ENCODE measurements around the gene NSD2.
A peak's percentile ranks its signal among the peaks of the same experiment; 100 is the strongest.
"Not testable (repeated sequence)": the region's sequence is repeated elsewhere in the genome, so short reads cannot be mapped to it uniquely, and the experiment has no call there.

Gene NSD2

GRCh38 chr4:1899149-1900086, 28.2 kb downstream of the NSD2 start:
- peak; percentile 77 to 82 for DNase-seq

GRCh38 chr4:1900087-1900433, 28.9 kb downstream of the NSD2 start:
- no peak for DNase-seq

DNA sequence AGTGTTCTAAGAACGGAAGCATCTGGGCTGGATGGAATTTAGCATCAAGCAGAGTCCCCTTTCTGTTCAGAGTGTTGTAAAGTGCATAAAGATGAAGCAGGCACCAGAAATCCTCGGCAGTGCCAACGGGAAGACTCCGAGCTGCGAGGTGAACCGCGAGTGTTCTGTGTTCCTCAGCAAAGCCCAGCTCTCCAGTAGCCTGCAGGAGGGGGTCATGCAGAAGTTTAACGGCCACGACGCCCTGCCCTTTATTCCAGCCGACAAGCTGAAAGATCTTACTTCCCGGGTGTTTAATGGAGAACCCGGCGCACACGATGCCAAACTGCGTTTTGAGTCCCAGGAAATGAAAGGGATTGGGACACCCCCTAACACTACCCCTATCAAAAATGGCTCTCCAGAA, 29.4 kb downstream of the NSD2 start:
- no peak for DNase-seq

- no peak for DNase-seq
Measured at GRCh38 chr4:1901127-1901526, 29.9 kb downstream of the NSD2 start.

GRCh38 chr4:1902243-1902642, 31.1 kb downstream of the NSD2 start:
- DNase-seq = no peak

- no peak for DNase-seq
Measured at GRCh38 chr4:1903035-1903434, 31.8 kb downstream of the NSD2 start.

DNA sequence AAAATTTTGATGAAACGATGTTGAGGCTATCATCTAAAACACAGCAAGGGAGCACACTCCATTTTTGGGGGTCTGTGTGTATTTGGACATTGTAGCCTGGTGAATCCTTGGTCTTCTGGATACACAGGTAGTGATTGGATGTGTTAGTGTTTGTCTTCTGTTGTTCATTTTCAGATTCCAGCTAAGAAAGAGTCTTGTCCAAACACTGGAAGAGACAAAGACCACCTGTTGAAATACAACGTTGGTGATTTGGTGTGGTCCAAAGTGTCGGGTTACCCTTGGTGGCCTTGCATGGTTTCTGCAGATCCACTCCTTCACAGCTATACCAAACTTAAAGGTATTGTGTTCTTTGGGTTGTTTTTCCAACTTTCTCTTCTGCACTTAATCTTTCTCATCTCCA, 32.8 kb downstream of the NSD2 start:
- DNase-seq = no peak

- DNase-seq = no peak
Measured at GRCh38 chr4:1907848-1908525, 36.8 kb downstream of the NSD2 start.

GRCh38 chr4:1909696-1910095, 38.5 kb downstream of the NSD2 start:
- DNase-seq = not testable (repeated sequence)

DNA sequence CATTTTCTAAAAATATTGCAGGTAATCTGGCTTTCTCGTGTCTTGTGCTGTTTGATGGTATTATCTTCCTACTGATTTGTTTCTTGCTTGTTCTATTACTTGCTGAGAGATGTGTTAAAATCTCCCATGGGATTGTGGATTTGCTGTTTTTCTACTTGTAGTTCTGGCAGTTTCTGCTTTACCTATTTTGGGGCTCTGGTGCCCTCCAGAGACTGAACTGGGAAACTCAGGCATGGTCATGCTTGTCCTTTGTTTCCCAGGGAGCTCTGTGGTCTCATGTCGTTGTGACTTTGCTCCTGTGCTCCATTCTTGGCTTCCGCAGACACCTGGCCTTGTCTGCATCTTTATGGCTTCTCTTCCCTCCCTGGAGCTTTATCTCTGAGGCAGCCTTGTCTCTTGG, 39.5 kb downstream of the NSD2 start:
- DNase-seq = peak in 1 of 2 donors; percentile 24

DNA sequence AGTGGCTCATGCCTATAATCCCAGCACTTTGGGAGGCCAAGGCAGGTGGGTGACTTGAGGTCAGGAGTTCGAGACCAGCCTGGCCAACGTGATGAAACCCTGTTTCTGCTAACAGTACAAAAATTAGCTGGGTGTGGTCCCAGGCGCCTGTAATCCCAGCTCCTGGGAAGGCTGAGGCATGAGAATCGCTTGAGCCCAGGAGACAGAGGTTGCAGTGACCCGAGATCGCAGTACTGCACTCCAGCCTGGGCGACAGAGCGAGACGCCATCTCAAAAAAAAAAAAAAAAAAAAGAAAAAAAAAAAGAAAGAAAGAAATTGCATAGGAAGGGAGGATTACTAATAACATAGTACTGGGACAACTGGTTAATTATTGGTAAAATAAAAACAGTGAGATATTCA, 40.1 kb downstream of the NSD2 start:
- DNase-seq = not testable (repeated sequence)

GRCh38 chr4:1922821-1923220, 51.6 kb downstream of the NSD2 start:
- no peak for DNase-seq

GRCh38 chr4:1927675-1928074, 56.5 kb downstream of the NSD2 start:
- no peak for DNase-seq

- DNase-seq = peak; percentile 8 to 36
Measured at GRCh38 chr4:1928356-1929239, 57.4 kb downstream of the NSD2 start.

DNA sequence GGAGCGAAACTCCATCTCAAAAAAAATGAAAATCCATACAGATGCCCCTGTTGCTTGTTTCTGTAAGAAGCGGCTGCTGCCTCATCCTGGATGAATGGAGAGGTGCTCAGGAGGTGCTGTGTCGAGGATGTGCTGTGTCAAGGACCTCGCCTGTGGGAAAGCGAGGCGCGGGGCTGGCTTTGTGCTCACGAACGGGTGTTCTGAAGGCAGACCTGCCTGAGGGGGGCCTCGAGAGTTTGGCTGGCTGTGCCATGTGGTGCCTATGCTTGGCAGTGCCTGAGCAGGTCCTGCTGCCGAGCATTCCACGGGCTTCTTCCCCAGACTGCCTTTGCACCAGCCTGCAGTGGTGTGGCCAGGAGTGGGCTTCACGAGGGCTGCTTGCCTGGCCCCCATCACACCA, 61.5 kb downstream of the NSD2 start:
- no peak for DNase-seq

DNA sequence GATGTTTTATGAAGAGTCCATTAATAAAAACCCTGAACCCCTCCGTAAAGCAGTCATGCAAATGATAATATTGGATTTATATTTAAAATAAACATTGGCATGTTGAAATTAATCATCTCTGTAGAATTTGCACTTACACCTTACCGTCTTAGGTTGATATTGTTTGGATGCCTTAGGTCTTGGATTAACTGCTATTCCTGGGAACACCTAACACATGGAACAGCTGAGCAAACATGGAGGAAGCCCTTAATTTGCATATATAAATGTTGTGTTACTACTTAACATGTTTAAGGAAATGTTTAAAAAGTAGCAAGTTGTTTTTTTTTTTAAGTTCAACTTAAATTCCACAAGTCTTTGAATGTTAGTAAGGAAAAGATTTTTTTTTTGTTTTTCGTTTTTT, 62.5 kb downstream of the NSD2 start:
- no peak for DNase-seq

DNA sequence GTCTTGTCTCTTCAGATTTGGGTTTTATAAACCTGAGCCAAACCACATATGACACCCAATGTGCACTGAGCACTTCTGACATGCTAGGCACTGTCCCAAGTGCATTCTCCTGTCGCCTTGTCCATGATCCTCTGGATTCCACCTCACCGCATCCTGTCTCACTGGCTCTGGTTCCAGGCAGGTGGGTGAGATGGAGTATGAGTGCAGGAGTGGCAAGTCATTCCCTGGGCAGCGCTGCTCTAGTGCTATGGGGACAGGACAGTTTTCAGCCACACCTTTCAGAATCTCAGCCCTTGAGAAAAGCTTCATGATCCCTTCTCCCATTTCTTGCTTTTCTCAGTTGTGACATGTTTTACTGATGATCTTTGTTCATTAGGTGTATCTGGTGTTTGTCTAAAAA, 66.4 kb downstream of the NSD2 start:
- no peak for DNase-seq

- no peak for DNase-seq
Measured at GRCh38 chr4:1938027-1938426, 66.8 kb downstream of the NSD2 start.

- no peak for DNase-seq
Measured at GRCh38 chr4:1939664-1940509, 68.7 kb downstream of the NSD2 start.

DNA sequence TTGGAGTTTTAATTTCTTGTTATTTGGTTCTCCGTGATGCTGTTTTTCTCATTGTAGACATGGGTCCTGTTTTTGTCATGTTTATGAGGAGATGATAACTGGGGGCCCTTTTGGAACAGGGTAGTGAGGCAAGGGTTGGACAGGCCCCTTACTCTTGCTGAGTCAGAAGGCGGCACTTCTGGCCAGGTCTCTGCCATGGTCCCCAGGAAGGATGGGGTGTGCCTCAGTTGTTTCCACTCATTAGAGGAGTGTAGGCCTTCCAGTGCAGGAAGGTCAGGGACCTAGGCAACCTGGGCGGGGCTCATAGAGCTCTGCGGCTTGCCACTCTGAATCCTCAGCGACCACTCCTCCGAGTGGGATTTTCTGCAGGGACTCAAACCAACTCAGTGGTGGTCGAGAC, 69.4 kb downstream of the NSD2 start:
- no peak for DNase-seq

DNA sequence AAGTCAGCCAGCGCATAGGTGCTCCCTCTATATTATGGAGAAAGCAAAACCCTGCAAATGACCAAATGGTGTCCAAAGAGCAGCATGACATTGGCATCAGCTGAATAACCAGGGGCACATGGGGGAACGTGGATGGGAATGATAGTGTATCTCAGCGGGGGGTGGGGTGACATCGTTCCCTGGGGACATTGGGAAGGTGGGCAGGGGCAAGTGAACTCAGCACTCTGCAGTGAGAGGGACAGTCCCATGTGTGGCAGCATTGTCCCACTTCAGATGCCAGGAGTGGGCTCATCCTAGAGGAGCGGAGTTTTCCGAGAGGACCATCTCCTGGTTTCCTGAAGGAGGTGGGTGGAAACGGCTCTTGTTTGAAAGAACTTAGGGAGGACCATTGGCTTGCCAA, 72.7 kb downstream of the NSD2 start:
- DNase-seq = no peak

DNA sequence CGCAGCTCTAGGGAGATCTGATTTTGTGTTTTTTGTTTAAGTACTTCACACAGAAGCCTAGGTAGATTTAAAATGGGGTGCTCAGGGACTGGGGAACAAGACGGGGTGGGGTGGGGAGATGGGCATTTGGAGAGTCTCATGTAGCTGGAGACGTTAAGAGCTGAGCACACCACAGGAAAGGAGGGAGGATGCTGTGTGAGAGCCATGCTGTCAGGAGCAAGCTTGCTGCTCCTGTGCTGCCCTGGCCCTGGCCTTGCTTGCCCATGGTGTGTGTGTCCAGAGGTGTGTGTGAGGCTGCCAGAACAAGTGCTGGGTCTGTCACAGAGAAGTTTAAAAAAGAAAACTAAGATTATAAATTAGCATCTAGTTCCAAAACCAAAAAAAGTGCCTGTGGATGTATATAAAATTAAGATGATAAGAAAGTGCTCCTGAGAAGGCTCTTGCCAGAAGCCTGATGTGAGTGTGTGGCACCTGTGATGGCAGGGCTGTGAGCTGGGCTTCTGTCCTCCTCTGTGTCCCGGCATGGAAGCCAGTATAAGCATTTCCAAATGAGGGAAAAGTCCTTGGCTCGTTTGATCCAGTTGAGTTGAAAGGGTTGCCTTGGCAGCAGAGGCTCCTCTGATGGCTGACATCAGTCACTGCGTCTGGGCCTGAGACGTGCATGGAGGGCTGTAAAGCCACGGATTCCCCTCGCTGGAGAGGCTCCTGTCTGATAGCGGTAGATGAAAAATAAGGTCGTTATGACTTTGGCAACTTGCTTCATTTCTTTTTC, 74.1 kb downstream of the NSD2 start:
- no peak for DNase-seq

Measured in CD4-positive, alpha-beta T cell treated with Interleukin-4 for 1 hour (primary cell).